HG03442 (cell line): ENCODE measurements around the gene RGCC.
A peak's percentile ranks its signal among the peaks of the same experiment; 100 is the strongest.

Source experiments
- ATAC-seq: cut with Tn5 transposase; IDR thresholded peaks from one replicate; pipeline ENCODE4 v1.9.1; 2021; ENCODE audit warnings: mild to moderate bottlenecking, moderate library complexity; ENCODE audit not compliant: unreplicated experiment

The RGCC gene

DNA sequence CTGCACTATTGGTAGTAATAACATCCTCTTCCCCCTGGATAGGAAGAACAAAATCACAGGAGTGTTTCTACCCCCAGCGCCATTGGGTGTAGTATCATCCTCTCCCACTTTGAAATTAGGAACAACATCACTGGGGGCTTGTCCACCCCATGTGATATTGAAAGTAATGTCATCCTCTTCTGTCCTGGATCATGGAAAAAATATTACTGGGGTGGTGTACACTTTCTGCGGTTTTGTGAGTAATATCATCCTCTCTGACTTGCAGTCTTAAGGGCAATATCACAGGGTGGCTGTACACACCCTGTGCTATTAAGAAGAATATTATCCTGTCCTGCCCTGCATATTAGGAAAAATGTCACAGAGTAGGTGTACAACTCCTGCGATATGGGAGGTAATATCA, 4.9 kb upstream of the RGCC start:
- no peak for ATAC-seq

DNA sequence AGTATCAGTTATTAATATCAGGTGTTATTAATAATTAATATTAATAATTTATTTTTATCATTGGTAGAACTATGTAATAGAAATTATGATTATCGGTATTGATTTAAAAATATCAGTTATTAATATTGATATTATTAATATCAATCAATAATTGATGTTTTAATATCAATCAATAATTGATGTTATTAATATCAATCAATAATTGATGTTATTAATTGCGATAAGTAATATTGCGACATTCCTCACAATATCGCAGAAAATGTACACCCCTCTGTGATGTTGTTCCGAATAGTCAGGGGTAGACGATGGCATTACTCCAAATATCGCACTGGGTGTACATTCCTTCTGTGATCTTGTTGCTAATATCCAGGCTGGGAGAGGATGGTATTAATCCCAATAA, 3.7 kb upstream of the RGCC start:
- ATAC-seq: no peak

DNA sequence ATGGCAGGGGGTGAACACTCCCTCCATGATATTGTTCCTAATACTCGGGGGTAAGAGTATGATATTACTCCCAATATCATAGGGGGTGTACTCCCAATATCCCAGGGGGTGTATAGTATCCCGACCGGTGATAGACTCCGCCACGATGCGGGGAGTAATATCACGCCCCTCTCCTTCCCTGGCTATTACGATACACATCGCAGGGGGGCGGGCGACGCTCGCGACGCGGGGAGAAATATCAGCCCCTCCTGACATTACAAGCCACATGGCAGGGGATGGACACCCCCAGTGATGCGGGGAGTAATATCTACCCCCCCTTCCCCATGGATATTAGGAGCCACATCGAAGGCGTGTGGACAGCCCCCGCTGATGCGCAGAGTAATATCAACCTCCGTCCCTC, 3.2 kb upstream of the RGCC start:
- no peak for ATAC-seq

DNA sequence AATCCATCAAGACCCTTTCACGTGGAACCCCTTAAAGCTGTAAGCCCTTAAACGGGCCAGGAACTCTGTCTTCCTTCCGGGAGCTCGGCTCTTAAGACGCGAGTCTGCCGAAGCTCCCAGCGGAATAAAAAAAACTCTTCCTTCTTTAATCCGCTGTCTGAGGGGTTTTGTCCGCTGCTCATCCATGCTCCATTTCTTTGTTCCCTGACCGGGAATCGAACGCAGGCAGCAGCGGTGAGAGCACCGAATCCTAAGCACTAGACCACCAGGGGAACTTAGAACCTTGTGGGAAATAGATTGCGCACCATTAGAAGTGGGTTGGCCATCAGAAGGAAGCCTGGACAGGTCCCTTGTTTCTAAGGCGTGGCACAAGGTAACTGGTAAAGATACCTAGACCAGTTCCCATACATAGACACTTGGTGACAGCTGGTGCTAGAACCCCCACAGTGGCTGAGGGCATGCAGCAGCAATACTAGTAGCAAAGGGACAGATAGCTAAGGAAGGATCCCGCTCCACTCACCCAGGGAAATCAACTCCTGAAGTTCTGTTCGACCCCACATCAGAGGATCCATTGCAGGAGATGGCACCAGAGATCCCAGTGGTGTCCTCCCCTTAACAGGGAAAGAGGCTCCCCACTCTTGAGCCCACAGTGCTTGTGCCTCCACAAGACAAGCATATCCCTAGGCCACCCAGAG, 1.5 kb upstream of the RGCC start:
- no peak for ATAC-seq

DNA sequence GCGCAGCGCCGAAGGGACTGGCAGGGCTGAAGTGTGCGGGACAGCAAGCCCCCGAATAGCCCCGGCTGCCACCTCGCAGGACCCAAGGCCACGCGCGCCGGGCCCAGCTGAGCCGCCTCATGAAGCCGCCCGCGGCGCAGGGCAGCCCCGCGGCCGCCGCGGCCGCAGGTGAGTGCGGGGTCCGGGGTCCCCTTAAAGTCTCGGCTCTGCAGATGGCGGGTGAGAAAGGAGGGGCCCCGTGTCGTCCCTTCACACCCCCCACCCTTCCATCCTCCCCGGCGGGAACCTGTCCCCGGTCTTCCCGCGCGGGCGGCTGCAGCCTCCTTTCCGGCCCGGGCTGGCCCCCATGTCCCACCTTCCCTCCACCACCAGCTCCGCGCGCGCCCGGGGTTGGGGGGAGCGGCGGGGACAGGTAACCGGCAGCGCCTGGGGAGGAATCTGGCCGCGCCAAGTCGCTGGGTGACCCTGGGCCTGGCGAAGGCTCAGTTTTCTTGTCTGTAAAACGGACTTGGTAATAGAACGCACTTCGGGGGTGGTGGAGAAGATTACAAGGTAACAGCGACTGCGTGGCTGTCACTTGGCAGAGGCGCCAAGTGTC, 338 bp downstream of the RGCC start:
- peak; percentile 14 for ATAC-seq

DNA sequence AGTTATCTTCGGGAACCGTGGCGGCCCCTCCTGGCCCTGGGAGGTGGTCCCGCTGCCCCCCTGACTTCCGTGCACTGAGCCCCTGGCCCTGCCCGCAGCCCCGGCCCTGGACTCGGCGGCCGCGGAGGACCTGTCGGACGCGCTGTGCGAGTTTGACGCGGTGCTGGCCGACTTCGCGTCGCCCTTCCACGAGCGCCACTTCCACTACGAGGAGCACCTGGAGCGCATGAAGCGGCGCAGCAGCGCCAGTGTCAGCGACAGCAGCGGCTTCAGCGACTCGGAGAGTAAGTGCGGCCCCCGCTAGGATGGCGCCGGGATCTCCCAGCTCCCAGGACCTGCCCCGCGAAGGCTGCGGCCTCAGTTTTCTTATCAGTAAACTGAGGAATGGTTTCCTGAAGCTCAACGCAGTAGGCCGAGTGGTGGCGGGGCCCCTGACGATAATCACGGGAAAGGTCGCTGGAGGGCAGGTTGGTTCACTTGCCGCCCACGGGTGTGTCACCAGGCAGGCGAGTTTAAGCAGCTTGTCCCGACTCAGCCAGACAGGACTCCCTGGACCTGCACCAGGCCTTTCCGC, 924 bp downstream of the RGCC start:
- peak; percentile 16 for ATAC-seq

DNA sequence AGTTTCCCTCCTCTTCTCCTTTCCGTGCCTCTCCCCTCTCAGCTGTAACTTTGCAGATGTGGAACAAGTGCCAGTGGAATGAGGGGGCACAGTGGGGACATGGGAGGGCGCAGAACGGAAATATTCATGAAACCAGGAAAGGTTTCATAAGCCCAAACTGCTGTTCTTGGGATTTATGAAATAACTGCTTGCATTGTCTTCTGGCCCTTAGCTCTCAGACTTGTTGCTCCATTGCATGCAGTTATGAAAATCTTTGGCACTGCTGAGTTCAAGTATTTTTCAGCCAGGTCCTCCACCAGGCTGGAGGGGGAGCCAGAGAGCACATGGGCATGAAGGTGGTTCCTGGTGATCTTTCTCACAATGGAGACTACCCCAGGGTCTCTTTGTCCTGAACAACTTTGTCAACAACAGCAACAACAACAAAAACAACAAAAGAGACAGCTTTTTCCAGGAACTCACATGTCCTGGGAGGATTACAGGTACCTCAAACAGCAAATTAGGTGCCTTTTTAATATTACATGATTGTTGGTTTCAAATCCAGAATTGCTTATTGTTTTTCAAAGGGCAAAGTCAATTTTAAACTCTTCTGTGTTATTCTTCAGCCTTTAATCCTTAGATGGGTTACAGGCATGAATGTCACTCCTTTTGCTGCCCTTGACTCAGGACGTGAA, 1.5 kb downstream of the RGCC start:
- ATAC-seq: no peak

DNA sequence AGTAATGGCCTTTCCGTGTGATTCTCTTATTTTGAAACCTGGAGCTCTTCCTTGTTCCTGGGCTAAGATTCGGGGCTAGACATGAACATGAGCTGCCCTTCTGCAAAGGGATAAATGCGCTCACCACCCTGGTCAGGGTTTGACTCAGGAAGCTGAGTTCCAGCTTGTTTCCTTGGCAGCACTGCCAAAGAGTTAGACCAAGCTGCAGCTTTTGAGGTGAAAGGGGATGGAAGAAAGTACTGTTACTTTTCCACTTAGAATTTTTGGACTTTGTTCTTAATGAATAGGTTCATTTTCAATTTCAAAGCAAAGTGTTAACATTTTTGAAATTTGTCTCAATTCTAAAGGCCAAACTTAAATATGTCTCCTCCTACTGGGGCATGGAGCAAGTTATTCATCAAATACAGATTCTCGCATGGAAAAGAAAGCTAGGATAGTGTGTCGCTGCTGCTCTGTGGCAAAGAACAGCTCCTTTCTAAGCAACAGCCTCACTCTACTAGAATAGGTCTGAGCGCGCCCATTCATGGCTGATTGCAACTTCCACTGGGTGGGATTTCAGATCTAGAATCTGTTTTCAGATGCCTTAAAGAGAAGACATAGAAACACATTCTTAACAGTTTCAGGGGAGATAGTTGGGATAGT, 2.2 kb downstream of the RGCC start:
- ATAC-seq: no peak

DNA sequence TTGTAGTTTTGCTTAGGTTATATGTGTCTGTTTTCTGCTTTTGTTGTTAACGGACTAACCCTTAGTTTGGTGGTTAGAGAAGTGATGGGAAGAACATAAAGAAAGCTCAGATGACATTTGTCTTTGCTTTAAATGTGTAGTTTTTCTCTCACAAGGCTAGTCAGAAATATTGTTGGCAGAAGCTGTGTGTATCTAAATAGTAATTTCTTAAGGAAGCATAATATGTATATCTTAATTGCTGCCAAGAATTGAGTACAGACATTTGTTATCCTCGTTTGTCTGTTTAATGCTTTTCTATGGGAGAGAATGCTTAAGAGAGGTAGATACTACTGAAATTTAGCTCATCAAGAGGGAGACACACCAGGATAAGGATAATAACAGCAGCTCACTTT, 2.7 kb downstream of the RGCC start:
- no peak for ATAC-seq

DNA sequence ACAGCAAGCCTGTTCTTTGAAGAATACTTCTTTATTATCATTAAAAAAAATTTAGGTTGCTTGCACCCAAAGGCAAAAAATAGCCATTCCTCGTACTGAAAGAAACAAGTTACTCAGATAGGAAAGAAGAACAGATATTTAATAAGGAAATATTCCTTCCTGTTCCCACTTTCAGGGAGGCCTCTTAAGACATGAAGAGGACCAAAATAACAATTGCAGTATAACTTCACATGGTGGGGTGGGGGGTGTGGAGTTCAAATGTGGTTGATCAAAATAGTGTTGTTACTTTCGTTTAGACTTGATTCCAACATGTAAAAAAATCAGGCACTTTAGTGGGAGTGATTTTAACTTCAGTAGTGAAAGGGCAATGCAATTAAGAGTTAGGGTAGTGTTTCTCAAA, 3.6 kb downstream of the RGCC start:
- no peak for ATAC-seq

DNA sequence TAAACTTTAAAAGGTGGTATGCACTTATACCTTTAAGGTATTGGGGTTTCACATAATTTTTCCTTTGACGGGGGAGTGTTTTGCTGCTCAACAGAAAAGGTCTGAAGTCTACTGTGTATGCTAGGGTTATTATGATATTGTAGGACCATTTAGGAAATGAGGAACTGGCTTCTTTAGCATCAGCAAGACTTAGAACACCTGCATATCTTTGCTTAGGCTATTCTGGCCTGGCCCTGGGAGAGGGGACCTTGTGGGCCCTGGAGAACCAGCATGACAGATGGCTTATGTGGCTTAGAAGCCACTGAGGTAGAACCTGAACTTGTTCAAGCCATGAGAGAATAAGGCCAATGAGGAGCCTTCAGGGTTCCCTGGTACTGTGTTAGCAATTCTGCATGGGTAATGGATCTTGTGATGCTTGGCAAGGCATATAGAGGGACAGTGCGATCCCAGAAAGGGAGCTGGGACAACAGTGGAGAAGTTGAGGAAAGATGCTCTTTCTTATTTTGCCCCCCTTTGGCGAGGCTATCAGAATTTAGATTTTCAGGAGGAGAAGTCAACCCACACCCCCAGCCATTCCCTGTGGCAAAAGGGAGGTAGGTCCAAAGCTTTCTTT, 4.3 kb downstream of the RGCC start:
- ATAC-seq: no peak

DNA sequence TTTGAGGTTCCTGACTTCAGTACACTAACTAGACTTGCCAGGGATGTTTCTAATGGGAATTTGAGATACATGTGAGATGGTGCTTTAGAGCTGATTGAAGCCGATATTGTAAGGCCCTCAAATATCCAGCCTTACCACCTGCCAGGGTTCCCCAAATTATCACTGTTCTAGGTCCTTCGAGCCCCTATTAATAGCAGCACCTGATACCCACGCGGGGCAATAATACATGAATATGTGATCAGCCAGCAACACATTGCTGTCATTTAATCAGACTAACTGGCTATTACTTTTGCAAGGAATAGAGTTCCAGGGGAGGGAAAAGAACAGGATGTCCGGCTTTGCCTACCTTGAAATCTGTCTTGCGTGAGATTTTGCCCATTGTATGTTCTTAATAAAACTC, 5.1 kb downstream of the RGCC start:
- no peak for ATAC-seq

DNA sequence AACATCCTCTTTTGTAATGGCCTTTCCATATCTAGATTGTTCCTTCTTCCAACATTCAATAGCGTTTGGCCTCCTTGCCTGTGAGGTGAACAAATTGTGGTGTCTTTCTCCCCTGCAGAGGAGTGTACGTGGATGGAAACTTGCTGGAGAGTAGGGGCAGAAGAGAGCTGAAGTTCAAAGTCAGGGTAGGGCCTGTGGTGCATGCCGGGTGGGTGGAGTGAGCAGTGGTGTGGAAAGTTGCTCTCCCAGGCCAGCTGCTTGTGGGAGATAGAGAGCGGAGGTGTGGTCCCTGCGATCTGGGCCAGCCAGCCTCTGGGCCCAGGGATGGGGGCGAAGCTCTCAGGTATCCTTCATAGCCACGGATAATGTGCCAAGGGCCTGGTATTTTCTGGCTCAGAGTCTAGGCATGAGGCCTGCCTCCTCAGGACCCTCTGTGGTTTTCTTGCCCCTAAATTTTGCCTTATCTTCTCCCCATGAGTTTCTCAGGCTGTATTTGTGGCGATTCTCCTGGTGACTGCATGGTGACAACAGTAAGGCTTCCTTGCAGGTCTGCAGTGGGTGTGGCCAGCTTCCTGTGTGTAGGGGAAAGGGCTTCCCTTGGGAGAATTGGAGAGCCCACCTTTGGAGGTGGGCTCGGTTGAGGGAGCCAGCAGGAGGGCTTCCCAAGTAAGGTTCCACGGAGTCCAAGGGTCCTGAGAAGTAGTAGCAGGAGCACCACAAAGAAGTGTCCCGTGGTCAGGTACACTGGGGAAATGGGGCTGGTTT, 6.7 kb downstream of the RGCC start:
- peak; percentile 38 for ATAC-seq

DNA sequence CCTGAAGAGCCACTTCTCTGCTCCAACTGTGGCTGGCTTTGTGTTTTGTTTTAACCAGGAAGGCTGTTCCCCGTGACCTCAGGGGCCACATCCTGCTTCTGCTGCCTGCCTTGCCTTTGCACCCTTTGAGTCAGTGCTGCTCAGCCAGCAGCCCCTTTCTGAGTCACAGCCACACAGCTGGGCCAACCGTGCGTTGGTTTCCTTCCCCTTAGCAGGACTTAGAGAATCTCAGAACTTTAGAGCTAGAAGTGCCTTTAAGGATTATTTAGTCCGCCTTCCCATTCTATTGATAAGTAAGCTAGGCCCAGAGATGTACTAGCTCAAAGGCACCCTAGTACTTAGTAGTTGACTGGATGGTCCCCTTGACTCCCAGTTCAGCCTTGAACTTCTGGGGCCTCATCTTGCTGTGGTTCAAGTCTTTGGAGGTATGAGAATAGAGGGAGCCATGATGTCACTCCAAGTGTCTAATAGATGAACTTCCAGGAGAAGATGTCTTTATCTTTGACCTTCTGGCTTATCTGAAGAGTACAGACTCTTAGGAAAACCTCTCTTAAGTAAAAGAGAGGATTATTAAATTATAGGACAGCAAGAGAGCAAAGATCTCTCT, 8.0 kb downstream of the RGCC start:
- ATAC-seq: peak; percentile 90

DNA sequence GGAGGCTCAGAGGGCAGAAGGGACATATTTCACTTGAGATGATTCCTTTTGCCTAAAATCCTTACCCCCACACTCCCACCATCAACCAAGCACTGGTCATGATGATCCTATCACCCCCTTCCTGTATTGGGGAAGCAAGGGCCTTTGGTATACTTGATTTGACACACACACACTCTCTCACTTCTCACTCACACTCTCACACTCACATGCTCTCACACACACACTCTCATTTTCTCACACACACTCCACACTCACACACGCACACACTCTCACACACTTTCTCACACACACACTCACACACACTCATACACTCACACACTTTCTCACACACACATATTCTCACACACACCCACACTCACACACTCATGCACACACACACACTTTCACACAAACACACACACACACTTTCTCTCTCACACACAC, 8.6 kb downstream of the RGCC start:
- no peak for ATAC-seq

DNA sequence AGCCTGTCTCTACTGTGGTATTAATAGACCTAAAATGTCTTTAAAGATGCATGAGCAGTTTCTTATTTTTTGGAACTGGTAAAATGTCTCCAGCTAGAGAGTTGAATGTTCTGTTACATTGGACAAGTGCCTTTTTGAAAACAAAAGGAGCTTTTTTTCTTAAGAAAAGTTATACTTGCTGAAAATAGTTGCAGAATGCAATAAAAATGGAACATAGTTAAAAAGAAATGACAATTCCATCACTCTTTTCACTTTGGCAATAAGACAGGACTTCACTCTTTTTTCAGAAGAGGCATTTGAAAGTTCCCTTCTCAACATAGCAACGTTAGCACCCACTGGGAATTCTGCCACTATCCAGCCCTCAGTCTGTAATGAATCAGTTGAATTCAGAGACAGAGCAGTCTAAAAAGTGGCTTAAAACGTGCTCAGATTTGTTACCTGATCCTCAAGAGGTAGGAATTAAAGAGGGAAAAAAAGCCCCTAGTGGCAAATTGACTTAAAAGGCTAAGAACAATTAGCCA, 10.1 kb downstream of the RGCC start:
- ATAC-seq: no peak

DNA sequence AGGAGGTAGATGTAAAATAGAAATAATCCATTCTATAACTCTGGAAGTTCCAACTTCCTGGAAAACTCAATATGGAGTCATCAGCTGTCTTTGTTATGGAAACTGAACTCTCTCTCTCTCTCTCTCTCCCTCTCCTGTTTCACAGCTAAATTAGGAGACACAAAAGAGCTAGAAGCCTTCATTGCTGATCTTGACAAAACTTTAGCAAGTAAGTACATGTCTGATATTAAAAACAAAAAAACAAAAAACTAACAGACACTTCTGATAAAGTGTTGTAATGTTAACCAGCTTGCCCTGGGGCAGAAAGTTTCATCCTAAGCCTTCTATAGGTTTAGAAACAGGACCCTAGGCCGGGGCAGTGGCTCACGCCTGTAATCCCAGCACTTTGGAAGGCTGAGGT, 11.3 kb downstream of the RGCC start:
- no peak for ATAC-seq

DNA sequence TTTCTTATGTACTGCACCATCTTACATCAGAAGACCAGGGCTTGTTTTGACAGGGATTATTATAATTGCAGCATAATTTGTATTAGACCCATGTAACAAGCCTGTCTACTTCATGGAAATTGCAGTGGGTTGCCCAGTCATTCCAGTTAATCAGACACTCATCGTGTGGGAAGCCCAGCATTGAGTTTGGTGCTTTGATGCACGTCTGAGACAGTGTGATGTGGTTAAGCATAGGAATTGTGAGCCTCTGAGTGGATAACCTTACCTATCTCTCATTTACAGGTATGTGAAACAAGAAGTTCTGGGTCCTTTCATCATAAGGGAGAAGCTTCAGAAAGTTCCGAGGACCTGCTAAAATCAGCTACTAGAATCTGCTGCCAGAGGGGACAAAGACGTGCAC, 12.8 kb downstream of the RGCC start:
- no peak for ATAC-seq

DNA sequence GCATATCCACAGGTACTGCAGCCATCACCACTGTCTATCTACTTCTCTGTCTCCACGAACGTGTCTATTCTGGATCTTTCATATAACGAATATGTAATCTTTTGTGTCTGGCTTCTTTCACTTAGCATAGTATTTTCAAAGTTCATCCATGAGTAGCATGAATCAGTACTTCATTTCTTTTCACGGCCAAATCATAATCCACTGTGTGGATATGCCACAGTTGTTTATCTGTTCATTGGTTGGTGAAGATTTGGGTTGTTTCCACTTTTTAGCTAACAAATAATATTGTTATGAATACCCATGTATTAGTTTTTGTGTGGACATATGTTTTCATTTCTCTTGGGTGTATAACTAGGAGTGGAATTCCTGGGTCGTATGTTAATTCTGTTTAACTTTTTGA, 14.4 kb downstream of the RGCC start:
- no peak for ATAC-seq

DNA sequence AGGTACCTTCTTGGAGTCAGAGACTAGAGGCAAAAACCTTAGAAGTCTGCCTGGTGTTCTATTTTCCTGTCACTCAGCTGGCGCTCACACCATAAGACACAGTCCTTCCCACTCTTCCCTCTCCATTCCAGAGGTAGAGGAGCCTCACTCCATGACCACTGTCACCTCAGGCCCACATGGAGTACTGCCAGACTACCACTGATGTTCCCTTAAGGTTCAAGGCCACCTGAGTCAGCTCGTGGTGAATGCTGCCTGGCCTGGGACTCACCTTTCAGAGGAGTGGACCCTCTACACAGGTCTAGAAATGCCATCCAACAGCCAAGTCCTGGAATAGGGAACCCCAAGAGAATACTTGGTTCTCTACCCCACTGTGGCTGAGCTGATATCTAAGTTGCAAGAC, 29.9 kb downstream of the RGCC start:
- ATAC-seq: no peak
